ENCODE measurements around the gene TEX50. TPM values are rescaled to one million over a fixed set of nuclear protein-coding genes. Genes with fewer than 3 reads are reported as not detected.
"Not testable (repeated sequence)": the region's sequence is repeated elsewhere in the genome, so short reads cannot be mapped to it uniquely, and the experiment has no call there.

Gene TEX50
- total RNA-seq (ENCODE audit: low replicate concordance): not detected in 2 replicates
- long read RNA-seq: 0 reads

GRCh38 chr1:173635116-173635515 lies at the start of gene TEX50:
Gene TEX50, plus strand, starts transcription at chr1:173635338. Its CDS starts 184 bp downstream, at chr1:173635522.
- Mint-ChIP-seq H3K4me1 (ENCODE audit: unreplicated experiment) (no peaks in the 10 kb centered on the region), H3K27ac (no peak within 1 kb of the TSS), H3K9me3 (peaks cover 3% of the 10 kb centered on the region), H3K27me3 (no peaks in the 10 kb centered on the region), H3K36me3 (no peaks in the 10 kb centered on the region), H3K4me3 (no peak within 1 kb of the TSS)
- no peak for TF ChIP-seq CTCF (conservative IDR thresholded peaks at IDR 0.05)
- DNase-seq (ENCODE audit: extremely low spot score, unreplicated experiment): no peak

GRCh38 chr1:173590557-173590956 lies 44.6 kb upstream of the TEX50 start:
- no peak for DNase-seq (ENCODE audit: extremely low spot score, unreplicated experiment)
- H3K4me1 Mint-ChIP-seq (ENCODE audit: unreplicated experiment): no peaks in the 10 kb centered on the region
- H3K9me3 Mint-ChIP-seq: no peaks in the 10 kb centered on the region
- H3K36me3 Mint-ChIP-seq: no peaks in the 10 kb centered on the region
- no peak for TF ChIP-seq CTCF (conservative IDR thresholded peaks at IDR 0.05)
- H3K27ac Mint-ChIP-seq: no peak overlapping the region
- H3K4me3 Mint-ChIP-seq: no peak overlapping the region
- no peaks in the 10 kb centered on the region for H3K27me3 Mint-ChIP-seq

- H3K4me3 Mint-ChIP-seq: not testable (repeated sequence)
These were observed 44.0 kb upstream of the TEX50 start for GRCh38 chr1:173591138-173591537.

GRCh38 chr1:173596097-173596825 lies 38.9 kb upstream of the TEX50 start:
- H3K4me1 Mint-ChIP-seq (ENCODE audit: unreplicated experiment): no peaks in the 10 kb centered on the region
- DNase-seq (ENCODE audit: extremely low spot score, unreplicated experiment): no peak
- no peaks in the 10 kb centered on the region for H3K36me3 Mint-ChIP-seq
- no peak overlapping the region for H3K4me3 Mint-ChIP-seq
- TF ChIP-seq CTCF (conservative IDR thresholded peaks at IDR 0.05): no peak
- H3K27me3 Mint-ChIP-seq: no peaks in the 10 kb centered on the region
- no peak overlapping the region for H3K27ac Mint-ChIP-seq
- H3K9me3 Mint-ChIP-seq: no peaks in the 10 kb centered on the region

More at GRCh38 chr1:173591138-173591537, 44.0 kb upstream of the TEX50 start:
- H3K27me3 Mint-ChIP-seq; H3K27ac Mint-ChIP-seq; H3K9me3 Mint-ChIP-seq; H3K36me3 Mint-ChIP-seq; H3K4me1 Mint-ChIP-seq (ENCODE audit: unreplicated experiment); DNase-seq (ENCODE audit: extremely low spot score, unreplicated experiment): not testable (repeated sequence)

GRCh38 chr1:173601588-173601987 lies 33.5 kb upstream of the TEX50 start:
- no peaks in the 10 kb centered on the region for H3K4me1 Mint-ChIP-seq (ENCODE audit: unreplicated experiment)
- H3K27ac Mint-ChIP-seq: no peak overlapping the region
- no peak for TF ChIP-seq CTCF (conservative IDR thresholded peaks at IDR 0.05)
- no peaks in the 10 kb centered on the region for H3K36me3 Mint-ChIP-seq
- DNase-seq (ENCODE audit: extremely low spot score, unreplicated experiment): no peak
- H3K9me3 Mint-ChIP-seq: no peaks in the 10 kb centered on the region
- H3K4me3 Mint-ChIP-seq: no peak overlapping the region
- no peaks in the 10 kb centered on the region for H3K27me3 Mint-ChIP-seq

GRCh38 chr1:173603056-173603591 lies 32.0 kb upstream of the TEX50 start, which contains the start of gene SLC9C2:
Gene SLC9C2, minus strand, starts transcription at chr1:173603072. Its CDS starts 1,296 bp downstream, at chr1:173601776.
- no peaks in the 10 kb centered on the region for H3K4me1 Mint-ChIP-seq (ENCODE audit: unreplicated experiment)
- no peak within 1 kb of the TSS for H3K27ac Mint-ChIP-seq
- no peaks in the 10 kb centered on the region for H3K27me3 Mint-ChIP-seq
- no peak for DNase-seq (ENCODE audit: extremely low spot score, unreplicated experiment)
- no peak for TF ChIP-seq CTCF (conservative IDR thresholded peaks at IDR 0.05)
- no peaks in the 10 kb centered on the region for H3K36me3 Mint-ChIP-seq
- H3K4me3 Mint-ChIP-seq: no peak within 1 kb of the TSS
- H3K9me3 Mint-ChIP-seq: no peaks in the 10 kb centered on the region
